Measurements from ENCODE around the gene PYGM.

DNA sequence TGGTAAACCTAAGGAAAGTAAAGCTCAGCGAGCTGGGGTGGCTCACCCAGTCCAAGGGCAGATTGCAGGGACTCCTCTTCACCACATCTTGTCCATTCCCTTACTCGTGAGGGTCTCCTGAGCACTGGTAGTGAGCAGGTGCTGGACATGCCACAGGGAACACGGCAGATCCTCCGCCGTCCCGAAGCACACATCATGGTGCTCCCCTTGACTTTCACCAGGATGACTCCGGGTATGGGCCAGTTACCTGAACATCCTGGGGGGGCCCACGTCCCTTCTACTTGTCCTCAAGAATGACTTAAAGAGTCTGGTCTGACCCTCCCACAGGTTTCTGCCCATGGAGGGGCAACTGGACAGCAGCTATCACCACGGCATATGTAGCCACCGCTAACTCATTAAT lies 26.5 kb upstream of the PYGM start:
- TF ChIP-seq YY1 (IDR thresholded peaks at IDR 0.05; ENCODE audit: insufficient read depth, insufficient read length), result no peak
- no peak for TF ChIP-seq SUZ12 (IDR thresholded peaks at IDR 0.05; ENCODE audit: extremely low read depth, insufficient read depth, insufficient read length)
- TF ChIP-seq ZNF274 (IDR thresholded peaks at IDR 0.05; ENCODE audit: low read depth, low read length), result no peak
